Fibroblast of skin of right quadriceps (primary cell): ENCODE results near the gene MYOF.

ENCODE experiments used
- DNase-seq: peaks from one replicate; pipeline ENCODE4 v3.0.0-alpha.2; 2013

Gene MYOF

DNA sequence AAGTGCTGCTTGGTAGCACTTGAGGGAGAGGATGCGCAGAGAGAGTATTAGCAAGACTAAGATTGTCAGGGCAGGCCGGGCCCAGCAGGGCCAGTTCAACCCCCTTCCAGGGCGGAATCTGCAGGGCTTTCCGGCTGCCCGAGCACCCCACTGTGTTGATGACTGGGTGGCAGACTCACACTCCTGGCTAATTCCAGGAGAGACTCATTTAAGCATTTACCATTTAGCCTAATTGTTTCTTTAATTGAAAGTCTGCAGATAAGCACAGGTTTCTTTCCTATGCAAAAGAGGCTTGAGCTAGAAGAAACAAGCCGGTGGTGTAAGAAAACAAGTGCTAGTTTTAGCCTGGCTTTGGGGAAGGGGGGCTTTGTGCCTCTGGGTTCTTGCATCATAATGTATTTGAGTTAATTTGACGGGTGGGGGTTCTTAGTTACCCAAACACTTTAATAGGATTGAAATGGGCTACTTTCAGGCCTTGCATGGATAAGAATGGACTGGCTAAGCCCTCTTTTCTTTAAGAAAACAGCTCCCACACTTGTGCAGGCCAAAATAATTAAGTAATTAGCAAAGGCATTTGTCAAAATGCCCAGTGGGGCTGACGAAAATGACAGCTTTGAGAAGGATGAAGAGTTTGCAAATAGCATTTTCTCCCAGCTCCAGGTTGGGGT lies 201.3 kb downstream of the MYOF start:
- no peak for DNase-seq

DNA sequence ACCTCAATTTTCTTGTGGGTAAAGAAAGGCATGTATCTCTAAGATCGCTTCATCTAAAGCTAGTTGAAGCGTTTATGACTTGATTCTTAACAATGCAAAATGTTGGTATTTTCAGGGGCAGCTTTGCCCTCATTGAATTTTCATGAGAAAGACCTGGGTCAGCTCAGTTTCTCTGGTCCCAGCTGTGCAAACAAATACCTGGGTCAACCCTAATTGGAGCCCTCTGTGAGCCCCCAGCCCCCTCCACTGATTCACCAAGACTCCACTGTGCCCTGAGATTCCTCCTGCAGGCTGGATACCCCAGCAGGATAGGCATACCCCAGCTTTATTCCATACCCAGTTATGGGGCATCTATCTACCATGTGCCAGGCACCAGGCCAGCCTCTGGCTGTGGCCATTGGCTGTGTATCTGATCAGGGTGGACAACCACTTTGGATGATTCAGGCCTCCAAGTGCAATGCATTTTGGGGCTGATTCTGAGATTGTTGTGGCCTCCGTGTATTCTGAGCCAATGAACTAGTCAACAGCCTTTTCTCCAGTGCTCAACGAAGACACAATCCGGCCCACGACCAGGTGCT lies 201.9 kb downstream of the MYOF start:
- DNase-seq = no peak

GRCh38 chr10:93277360-93277759 lies 204.8 kb downstream of the MYOF start:
- DNase-seq = no peak

GRCh38 chr10:93274419-93274818 lies 207.7 kb downstream of the MYOF start:
- no peak for DNase-seq

DNA sequence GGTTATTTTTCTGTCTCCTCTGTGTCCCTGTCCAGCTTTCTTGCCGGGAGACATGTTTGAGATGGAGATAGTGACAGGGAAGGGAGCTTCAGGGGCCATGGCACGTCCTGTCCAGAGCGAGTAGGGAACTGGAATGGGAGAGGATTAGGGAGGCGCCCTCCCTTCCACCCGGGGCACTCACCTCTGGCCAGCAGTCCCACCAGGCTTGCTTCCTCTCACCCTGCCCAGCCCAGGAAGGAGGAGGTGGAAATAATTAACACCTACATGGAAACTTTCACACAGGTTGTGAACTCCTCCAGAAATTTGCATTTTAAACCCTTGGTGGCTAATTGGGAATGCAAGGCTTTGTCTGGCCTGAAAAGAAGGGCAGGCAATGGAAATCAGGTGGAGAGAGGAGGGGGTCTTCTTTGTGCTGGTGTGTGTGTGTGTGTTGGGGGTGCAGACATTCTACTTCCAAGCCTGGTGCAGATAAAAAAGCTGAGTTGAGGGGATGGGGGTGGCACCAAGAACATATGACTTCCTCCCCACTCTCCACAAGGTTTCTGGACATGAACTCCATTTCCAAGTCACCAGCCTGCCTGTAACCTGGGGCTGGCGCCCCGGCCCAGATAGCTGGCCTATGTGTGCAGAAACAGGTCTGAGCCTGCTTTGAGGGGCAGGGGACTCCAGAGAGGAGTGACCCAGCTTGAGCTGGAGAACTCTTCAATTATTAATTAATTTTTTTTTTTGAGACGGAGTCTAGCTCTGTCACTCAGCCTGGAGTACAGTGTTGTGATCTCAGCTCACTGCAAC lies 209.1 kb downstream of the MYOF start:
- DNase-seq = no peak

- no peak for DNase-seq
These were observed 210.8 kb downstream of the MYOF start for GRCh38 chr10:93271347-93271746.

DNA sequence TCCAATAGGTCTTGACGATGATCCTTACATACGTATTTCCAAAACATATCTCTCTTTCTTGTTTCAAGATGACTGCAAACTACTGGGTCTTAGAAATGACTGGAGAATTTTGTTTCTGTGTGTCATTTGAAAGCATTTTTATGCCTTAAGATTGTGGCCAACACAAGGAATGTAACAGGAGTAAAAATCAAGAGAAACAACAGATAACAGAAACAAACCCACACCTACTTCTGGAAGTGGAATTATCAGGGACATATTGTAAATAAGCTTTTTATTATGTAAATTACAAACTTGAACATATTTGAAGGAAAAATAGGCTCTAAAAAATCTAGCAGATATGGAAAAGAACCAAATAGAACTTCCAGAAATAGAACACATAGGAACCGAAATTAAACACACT lies 212.9 kb downstream of the MYOF start:
- no peak for DNase-seq

GRCh38 chr10:93268021-93268420 lies 214.1 kb downstream of the MYOF start:
- DNase-seq = no peak

- no peak for DNase-seq
These were observed 214.6 kb downstream of the MYOF start for GRCh38 chr10:93267521-93267920.

DNA sequence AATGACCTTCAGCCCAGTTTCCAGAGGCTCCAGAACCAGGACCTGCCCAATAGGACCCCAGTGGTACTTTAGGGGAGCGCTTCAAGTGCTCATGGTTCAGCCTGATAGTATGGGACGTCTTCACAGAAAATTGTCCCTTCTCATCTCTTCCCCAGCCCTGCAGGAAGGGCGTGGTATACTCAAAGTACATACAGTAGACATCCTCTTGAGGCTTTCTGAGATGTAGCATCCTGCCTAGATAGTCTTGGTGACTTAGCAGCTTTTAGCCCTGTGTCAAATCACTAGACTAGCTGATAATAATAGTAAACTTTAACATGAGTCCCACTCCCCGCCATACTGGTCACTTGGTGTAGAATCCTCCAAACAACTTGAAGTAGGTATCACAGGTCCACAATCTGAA lies 215.3 kb downstream of the MYOF start:
- no peak for DNase-seq

- no peak for DNase-seq
These were observed 220.0 kb downstream of the MYOF start for GRCh38 chr10:93261961-93262610.

GRCh38 chr10:93261089-93261488 lies 221.0 kb downstream of the MYOF start:
- DNase-seq = no peak

DNA sequence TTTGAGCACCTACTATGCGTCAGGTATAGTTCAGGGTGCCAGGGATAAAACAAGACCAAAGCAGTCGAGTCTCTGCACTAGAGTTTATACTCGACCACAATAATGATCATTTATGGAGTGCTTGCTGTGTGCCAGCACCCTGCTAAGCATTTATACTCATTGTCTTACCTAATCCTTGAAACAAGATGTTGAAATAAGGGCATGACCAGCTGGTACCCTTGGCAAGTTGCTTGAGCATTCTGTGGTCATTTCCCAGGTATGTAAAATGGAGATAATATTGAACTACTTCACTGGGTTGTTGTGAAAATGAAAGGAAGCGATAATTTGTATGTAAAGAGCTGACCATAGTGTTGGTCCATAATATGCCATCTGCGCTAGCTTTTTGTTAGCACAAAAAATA lies 223.0 kb downstream of the MYOF start:
- no peak for DNase-seq
